Left ventricle myocardium superior (tissue), 1 donor: ENCODE measurements around the gene IRF7. TPM values are rescaled to one million over a fixed set of nuclear protein-coding genes. Genes with fewer than 3 reads are reported as not detected.

Source experiments
- ATAC-seq: fragments of 200-7000 bp; cut with Tn5 transposase; one replicate; pipeline ENCODE4 v1.9.1; 2020; ENCODE audit warnings: mild to moderate bottlenecking, moderate library complexity
- DNase-seq: peaks from one replicate; pipeline ENCODE4 v3.0.0-alpha.2; 2020
- intact Hi-C: fragments of 100-400 bp; cut with micrococcal nuclease; formaldehyde crosslinking; loops from one replicate; pipeline ENCODE4 v1.11.0; 2022
- total RNA-seq: library from RNA; stranded (reverse); fragmentation: NEBNext Ultra II Directional; extraction: Animal tissue kit (Norgen Biotek cat#: 25700); gene quantifications from one replicate; pipeline ENCODE4 v1.2.1, GENCODE V29; 2021
- donor health status: DM: no; HTN: yes; CAD: no; lungs with severe emphysema.

The IRF7 gene
- total RNA-seq, 1 donor from 2014 or later: 14.4 TPM

DNA sequence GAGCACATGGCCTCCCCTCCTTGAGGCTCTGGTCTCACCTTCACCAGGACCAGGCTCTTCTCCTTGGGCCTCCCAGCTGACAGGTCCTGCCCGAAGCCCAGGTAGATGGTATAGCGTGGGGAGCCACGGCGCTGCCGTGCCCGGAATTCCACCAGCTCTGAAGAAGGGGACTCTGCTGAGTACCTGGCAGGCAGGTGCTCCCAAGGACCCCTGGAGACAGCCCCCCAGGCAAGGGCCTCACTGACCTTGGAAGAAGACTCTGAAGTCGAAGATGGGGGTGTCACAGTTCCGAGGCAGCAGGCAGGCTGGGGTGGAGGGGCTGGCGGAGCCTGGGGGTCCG lies 2.8 kb downstream of the IRF7 start:
- ATAC-seq: no peak
- intact Hi-C loops: no loop called here
- no peak for DNase-seq

GRCh38 chr11:612201-612960 lies 3.4 kb downstream of the IRF7 start:
- ATAC-seq (no peak), DNase-seq (no peak)
- intact Hi-C loops: no loop called here

DNA sequence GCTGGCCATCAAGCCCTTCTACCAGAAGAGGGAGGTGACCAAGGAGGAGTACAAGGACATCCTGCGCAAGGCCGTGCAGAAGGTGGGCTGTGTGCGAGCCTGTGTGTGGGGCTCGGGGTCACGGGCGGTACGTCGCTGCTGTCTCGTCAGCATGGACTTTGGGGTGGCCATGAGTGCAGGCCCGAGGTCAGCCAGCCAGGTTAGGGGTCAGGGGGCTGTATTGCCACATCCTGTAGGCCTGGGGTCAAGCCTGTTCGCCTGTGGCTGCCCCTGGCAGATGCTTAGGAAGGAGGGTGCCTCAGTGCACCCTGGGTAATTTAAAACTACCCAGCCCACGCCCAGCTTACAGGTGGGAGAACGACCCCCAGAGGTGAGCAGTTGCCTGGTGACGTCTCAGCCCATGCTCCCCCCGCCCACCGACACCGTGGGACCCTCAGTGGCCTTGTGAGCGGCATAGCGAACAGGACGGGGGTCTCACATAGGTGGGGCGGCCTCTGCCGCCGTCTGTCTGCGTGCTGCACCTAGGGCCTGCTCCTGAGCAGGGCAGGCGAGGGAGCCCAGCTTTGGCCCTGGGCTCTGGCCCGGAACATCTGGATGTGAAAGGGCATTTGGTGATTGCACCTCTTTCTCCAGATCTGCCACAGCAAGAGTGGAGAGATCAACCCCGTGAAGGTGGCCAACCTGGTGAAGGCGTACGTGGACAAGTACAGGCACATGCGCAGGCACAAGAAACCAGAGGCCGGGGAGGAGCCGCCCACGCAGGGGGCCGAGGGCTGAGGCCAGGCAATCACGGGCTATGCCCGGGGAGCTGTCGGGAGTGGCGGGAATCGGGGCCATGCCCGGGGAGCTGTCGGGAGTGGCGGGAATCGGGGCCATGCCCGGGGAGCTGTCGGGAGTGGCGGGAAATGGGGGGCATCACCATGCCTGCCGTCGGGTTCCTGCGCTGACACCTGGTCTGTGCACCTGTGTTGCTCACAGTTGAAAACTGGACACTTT lies 4.5 kb downstream of the IRF7 start:
- ATAC-seq (no peak), DNase-seq (no peak)
- intact Hi-C loops: no loop called here

DNA sequence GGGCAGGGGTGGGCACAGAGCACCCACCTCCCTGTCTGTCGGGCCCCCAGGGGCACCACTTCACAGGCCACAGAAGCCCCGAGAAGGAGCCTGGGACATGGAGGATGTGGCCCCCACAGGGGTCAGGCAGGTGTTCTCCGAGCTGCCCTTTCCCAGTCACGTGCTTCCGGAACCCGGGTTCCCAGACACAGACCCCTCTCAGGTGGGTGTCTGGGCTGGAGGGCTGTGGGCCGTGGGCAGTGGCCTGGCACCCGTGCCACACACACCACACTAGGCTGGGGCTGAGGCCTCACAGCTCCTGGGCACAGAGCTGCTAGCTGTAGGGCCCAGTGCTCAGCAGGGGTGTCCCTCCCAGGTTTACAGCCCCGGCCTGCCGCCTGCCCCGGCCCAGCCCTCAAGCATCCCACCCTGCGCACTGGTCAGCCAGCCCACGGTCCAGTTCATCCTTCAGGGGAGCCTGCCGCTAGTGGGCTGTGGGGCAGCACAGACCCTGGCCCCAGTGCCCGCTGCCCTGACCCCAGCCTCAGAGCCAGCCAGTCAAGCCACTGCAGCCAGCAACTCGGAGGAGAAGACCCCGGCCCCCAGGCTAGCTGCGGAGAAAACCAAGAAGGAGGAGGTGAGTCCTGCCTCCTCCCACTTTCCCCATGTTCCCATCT lies 5.5 kb downstream of the IRF7 start:
- ATAC-seq (no peak), DNase-seq (no peak)
- intact Hi-C loops: no loop called here

DNA sequence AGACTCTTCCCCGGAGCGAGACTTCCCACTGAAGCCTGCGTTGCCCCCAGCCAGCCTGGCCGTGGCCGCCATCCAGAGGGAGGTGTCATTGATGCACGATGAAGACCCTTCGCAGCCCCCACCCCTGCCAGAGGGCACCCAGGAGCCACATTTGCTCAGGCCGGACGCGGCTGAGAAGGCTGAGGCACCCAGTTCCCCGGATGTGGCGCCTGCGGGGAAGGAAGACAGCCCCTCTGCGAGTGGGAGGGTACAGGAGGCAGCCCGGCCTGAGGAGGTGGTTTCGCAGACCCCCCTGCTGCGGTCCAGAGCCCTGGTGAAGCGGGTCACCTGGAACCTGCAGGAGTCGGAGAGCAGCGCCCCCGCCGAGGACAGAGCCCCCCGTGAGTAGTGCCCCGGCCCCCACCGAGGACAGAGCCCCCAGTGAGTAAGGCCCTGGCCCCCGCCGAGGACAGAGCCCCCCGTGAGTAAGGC lies 6.4 kb downstream of the IRF7 start:
- ATAC-seq: no peak
- intact Hi-C loops: no loop called here
- DNase-seq: no peak

GRCh38 chr11:608791-609251 lies 6.9 kb downstream of the IRF7 start:
- intact Hi-C loops: no loop called here
- DNase-seq: no peak
- no peak for ATAC-seq

- no peak for ATAC-seq
- intact Hi-C loops: no loop called here
- no peak for DNase-seq
Observed at GRCh38 chr11:607971-608659, 7.6 kb downstream of the IRF7 start.

- intact Hi-C loops: no loop called here
- no peak for ATAC-seq
- DNase-seq: no peak
Observed at GRCh38 chr11:607020-607780, 8.6 kb downstream of the IRF7 start.

- DNase-seq (peak; percentile 85), ATAC-seq (peak; percentile 92)
- intact Hi-C loops: no loop called here
Observed at GRCh38 chr11:606245-606644, 9.5 kb downstream of the IRF7 start.

DNA sequence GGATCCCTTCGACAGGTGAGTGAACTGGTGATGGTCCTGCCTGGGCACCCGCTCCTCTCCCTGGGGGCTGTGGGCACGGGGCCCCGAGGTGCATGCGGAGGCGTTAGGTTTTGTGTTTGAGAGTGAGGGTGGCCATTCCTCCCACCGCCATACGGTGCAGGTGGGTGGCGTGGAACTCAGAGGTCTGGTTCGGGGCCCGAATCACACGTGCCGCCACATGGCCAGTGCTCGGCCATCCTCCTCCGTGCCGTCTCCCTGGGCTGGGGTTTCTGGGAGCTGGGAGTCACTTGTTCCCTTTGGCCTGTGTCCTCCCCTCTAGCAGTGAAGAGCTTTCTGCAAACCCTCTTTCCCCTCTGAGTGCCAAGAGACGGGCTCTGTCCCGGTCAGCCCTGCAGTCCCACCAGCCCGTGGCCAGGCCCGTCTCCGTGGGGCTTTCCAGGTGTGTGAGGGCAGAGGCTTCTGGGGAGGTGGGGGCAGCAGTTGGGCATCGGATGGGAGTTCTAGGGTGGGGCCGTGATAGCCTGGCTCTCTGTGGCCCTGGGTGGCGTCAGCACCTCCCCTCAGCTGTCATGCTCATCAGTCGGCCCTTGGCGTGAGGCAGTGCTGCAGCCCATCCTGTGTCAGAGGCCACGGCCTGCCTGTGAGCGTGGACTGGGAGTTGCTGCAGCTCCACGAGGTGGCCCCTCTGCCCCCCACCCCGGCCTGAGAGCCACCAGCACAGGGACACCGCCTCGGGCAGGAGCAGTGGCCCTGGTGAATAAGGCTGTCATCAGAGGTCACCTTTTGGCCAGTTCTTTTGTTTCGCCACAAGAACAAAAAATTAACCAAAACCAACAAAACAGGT lies 10.2 kb downstream of the IRF7 start:
- ATAC-seq (peak; percentile 3), DNase-seq (peak; percentile 27)
- intact Hi-C loops: no loop called here

- intact Hi-C loops: no loop called here
- ATAC-seq: no peak
- no peak for DNase-seq
Observed at GRCh38 chr11:603154-603553, 12.6 kb downstream of the IRF7 start.

- no peak for ATAC-seq
- intact Hi-C loops: no loop called here
Observed at GRCh38 chr11:601573-602245, 14.0 kb downstream of the IRF7 start.

GRCh38 chr11:598005-598680 lies 17.6 kb downstream of the IRF7 start:
- DNase-seq: no peak
- intact Hi-C loops: no loop called here
- no peak for ATAC-seq

More at GRCh38 chr11:601573-602245, 14.0 kb downstream of the IRF7 start:
- no peak for DNase-seq

DNA sequence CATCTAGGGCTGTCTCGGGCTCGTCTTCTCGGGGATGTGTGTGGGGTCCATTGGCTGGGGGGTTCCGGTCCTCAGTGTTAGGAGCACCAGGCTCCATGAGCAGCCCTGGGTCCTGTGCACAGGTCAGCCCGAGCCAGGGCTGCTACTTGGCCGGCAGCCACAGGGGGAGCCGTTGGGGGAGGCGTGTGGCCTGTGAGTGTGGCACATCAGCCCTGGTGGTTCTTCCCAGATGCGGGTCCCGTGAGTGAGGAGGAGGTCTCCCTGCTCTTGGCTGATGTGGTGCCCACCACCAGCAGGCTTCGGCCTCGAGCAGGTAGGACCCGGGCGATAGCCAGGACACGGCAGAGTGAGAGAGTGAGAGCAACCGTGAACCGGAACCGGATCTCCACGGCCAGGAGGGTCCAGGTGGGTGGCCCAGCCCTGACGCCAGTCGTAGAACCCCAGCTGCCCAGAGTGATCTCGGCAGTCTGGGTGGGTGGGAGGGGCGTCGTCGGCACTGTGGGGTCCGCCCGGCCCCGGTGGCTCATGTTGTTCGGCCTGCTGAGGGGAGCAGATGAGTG lies 18.5 kb downstream of the IRF7 start:
- ATAC-seq (peak; percentile 9), DNase-seq (no peak)
- intact Hi-C loops: no loop called here

DNA sequence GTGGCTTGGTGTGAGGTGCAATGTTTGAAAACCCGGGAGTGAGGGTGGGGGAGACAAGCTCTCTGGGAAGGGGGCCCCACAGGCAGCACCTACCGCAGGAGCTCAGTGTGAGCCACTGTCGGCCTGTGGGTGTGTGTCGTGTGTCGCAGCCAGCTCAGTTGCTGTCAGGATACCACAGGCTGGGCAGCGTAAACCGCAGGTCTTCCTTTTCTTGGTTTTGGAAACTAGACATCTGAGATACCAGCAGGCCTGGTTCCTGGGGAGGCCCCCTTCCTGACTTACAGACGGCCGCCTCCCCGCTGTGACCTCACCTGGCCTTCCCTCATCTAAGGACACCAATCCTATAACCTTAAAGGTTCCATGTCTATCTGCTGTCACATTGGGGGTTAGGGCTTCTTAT lies 19.4 kb downstream of the IRF7 start:
- intact Hi-C loops: no loop called here
- DNase-seq: no peak
- no peak for ATAC-seq

DNA sequence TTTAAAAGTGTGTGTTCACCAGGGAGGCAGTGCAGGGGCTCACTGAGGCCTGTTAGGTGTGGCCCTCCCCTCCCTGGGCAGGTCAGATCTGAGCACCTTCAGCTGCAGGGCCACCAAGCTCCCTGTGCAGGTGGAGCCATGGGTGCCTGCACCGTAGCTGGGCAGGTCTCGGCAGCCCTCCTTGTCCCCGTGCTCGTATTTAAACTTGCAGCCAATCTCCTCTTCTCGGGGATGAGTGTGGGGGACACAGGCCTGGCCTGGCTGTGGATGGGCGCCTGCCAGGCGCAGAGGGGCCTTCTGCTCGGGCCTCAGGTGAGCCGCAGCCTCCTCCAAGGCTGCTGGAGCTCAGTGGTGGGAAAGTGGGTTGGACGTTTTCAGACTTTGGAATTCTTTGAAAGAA lies 20.4 kb downstream of the IRF7 start:
- ATAC-seq: no peak
- intact Hi-C loops: no loop called here
- no peak for DNase-seq
